GM06990 (cell line): ENCODE results near the gene ADAMTS18.

Experiments
- DNase-seq: peaks from one replicate; pipeline ENCODE4 v3.0.0-alpha.2; 2011; ENCODE audit not compliant: insufficient read length; ENCODE audit errors: extremely low read depth
- H3K27me3 ChIP-seq: replicated peaks from 2 replicates; pipeline ENCODE4 v1.6.0; 2011; ENCODE audit warnings: low read length; ENCODE audit not compliant: control insufficient read depth, insufficient read depth
- H3K36me3 ChIP-seq: 2 replicates; pipeline ENCODE4 v1.5.1; 2011; ENCODE audit warnings: low read length; ENCODE audit not compliant: control insufficient read depth, insufficient read depth
- H3K4me3 ChIP-seq: replicated peaks from 2 replicates; pipeline ENCODE4 v1.5.1; 2011; ENCODE audit warnings: low read depth, mild to moderate bottlenecking, control low read depth, low read length
- CTCF ChIP-seq: IDR thresholded peaks from 2 replicates; pipeline ENCODE4 v1.5.1; 2011; ENCODE audit warnings: low read length, control low read depth, mild to moderate bottlenecking, inconsistent platforms; ENCODE audit not compliant: insufficient read depth, poor library complexity, severe bottlenecking

The ADAMTS18 gene

GRCh38 chr16:77424871-77425604 lies 9.8 kb downstream of the ADAMTS18 start:
- no peak for DNase-seq
- H3K4me3 ChIP-seq: no peak overlapping the region
- H3K27me3 ChIP-seq: no peaks in the 10 kb centered on the region; the same call in 1 of the 2 replicates
- no peaks in the 10 kb centered on the region for H3K36me3 ChIP-seq
- TF ChIP-seq CTCF: no peak

DNA sequence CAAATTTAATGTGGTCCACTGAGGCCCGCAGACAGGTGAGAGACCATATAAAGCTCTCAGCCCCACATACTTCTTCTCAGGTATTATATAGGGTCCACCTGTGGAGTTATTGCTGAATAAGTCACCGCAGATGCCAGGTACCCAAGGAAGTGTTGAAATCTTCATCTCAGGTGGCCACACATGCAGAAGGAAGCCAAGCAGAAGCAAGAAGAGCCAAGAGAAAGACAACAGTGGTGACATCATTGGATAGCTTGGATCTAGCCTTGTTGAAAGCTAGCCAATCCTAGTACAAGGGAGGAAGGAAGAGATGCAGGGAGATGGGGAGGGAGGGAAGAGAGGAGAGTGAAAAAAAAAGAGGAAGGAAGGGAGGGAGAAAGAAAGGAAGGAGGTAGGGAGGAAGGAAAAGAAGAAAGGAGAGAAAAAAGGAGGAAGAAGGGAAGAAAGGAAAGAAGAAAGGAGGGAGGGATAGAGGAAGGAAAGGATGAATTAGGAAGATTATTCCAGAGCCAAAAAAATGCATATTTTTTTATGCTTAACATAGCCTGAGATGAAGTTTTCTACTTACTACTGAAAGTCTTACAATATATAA lies 12.5 kb downstream of the ADAMTS18 start:
- H3K27me3 ChIP-seq: no peaks in the 10 kb centered on the region; the same call in 1 of the 2 replicates

DNA sequence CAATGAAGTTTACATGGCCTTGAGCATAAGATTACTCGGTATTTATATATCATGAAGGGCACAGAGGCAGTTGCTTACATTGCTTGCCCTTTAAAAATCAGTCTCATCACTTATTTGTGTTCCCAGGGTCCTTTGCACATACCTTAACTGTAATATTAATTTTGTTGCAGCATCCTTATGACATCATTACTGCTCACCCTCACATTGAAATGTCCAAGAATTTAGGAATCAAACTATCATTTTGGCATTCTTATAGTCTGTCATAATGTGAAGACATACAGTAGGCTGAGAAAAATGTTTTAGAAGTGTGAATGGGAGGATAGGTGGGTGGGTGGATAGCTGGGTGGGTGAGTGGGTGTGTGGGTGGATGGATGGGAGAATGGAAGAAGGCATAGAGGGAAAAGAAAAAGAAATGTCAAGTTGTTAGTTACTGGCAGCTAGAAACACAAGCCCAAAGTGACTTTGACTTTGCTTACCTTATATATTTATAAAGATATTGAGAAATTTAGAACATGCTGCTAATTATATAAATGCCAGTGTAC lies 17.8 kb downstream of the ADAMTS18 start:
- Histone ChIP-seq H3K4me3 (no peak overlapping the region), H3K36me3 (no peaks in the 10 kb centered on the region), H3K27me3 (no peaks in the 10 kb centered on the region; the same call in 1 of the 2 replicates)
- TF ChIP-seq CTCF: no peak
- no peak for DNase-seq

More for the DNA sequence above, 12.5 kb downstream of the ADAMTS18 start:
- no peak overlapping the region for H3K4me3 ChIP-seq
- H3K36me3 ChIP-seq: no peaks in the 10 kb centered on the region
- no peak for TF ChIP-seq CTCF
- DNase-seq: no peak

DNA sequence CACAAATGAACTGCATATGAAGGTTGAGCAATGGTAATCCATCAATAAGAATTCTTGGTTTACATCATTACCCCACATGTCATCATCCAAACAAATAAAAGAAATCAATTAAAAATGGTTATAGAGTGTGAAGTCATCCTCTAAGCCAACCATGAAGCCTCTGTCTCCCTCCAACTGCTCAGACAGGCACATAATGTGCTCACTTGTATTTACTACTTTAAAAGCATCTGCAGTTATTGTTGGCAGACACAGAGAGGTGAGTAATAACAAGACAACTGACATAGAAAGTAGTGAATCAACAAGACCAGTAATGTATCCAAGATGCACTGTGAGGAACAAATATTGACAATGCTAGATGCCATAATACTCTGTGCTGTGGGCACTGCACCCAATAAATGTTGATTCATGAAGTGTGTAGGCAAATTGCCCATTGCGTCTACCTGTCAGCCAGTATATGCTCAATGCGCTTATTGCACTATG lies 20.0 kb downstream of the ADAMTS18 start:
- no peak overlapping the region for H3K4me3 ChIP-seq
- no peak for TF ChIP-seq CTCF
- no peaks in the 10 kb centered on the region; the same call in 1 of the 2 replicates for H3K27me3 ChIP-seq
- no peaks in the 10 kb centered on the region for H3K36me3 ChIP-seq
- DNase-seq: no peak

GRCh38 chr16:77410449-77410848 lies 24.4 kb downstream of the ADAMTS18 start:
- Histone ChIP-seq H3K27me3 (no peaks in the 10 kb centered on the region), H3K4me3 (no peak overlapping the region), H3K36me3 (no peaks in the 10 kb centered on the region)
- no peak for DNase-seq
- TF ChIP-seq CTCF: no peak
